COR-L47 (cell line): ENCODE results near the gene CFAP77.

Experiments used
- DNase-seq: peaks from one replicate; lab custom pipeline; 2025; lab: John Stamatoyannopoulos, UW

CFAP77 gene

DNA sequence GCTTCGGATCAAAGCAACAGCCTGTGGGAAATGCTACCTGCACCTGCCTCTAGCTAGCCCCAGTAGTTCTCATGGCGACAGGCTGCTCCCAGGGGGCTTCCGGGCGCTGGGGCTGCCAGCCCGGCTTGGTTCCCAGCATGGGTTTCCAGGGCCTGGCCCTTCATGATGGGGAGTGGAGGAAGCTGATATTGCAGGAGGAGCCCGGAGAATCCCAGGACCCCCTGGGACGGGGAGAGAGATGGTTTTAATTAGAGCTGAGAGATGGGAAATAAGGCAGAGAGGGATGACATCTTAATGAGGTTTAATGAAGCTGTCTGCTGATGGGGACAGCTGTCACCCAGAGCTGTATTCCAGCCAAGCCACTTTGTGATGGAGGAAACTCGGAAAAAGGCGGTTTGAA is 78.6 kb downstream of the CFAP77 start:
- peak; percentile 96 for DNase-seq

DNA sequence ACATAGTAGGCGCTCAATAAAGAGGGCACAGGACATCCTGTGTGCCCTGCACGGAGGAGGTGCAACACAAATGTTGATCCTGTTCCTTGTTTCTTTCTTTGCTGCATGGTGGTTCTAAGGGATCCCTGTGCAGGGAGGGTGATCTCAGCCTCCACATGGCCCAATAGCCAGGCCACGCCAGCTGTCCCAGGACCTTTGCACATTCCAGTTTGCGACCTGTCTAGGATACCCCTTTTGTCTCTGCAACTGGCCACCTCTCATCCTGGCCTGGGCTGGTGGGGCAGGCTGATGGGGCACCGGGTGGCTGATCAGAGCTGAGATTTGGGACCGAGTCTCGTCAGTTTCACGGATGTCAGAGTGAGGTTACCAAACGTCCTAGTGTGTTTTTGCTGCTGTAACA is 79.5 kb downstream of the CFAP77 start:
- no peak for DNase-seq

GRCh38 chr9:132494857-132495256 is 84.8 kb downstream of the CFAP77 start:
- DNase-seq = no peak

- no peak for DNase-seq
Measured at GRCh38 chr9:132497731-132498130, 87.7 kb downstream of the CFAP77 start.

- no peak for DNase-seq
Measured at GRCh38 chr9:132498531-132499210, 88.7 kb downstream of the CFAP77 start.

GRCh38 chr9:132499251-132499650 is 89.2 kb downstream of the CFAP77 start:
- no peak for DNase-seq

- DNase-seq = no peak
Measured at GRCh38 chr9:132500193-132500592, 90.2 kb downstream of the CFAP77 start.

GRCh38 chr9:132502480-132502879 is 92.5 kb downstream of the CFAP77 start:
- no peak for DNase-seq

DNA sequence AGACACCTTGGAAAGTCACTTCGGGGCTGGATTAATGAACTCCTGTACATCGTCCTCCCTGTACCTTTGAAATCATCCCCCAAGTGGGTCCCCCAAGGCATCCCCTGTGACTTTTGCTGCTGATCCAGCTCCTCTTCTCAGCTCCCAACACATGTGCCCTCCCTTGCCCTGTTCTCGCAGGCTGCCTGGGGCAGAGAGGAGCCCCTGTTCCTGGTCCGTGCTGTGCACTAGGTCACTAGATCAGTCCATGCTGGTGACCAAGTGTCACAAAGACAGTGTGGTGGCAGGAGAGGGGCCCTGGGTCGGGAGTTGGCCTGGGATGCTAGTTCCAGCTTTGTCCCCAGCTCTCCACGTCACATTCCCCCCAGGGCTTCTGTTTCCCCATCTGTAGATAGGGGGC is 93.1 kb downstream of the CFAP77 start:
- no peak for DNase-seq

DNA sequence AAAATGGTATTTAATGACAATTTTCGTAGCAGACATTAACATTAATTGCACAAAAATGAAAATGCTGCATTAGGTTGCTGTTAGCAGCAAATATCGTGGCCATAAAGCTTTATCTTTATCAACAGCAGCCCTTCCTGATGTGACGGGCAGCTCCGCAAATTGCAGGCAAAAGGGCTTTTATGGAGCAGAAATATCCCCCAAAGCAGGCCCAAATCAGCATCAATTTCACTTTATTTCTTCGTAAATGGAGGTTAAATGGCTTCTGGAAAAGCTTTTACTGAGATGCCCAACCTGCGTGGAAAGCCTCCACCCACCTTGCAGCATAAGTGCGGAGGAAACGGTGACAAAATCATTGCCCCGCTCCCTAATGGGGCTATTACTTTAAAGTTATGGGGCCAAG is 94.5 kb downstream of the CFAP77 start:
- no peak for DNase-seq

DNA sequence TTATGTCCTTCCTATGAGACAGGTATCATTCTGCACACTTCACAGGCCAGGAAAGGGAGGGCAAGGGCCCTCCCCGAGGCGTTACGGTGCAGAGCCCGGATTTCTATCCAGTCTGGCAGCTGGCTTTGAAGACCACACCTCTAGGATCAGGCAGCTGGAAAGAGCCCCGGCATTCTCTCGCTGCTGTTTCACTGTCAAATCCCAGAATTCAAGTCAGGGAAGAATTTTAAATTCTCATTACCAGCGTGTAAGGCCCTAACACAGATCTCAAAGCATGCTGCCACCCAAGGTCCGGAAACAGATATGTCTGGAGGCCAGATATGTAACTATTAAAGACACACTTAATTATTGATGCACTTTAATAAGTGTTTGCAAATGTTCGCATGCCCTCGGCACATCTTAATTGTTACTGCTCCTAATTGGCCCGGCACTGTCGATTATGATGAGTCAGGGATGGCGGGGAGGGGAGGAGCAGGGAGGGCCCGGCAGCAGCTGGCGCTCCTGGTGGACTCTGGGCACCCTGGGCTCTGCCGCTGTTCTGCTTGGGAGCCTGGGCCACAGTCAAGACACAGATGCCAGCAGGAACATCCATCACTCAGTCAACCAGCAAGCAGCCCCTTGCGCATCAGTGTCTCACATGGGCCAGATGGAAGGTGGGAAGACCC is 96.1 kb downstream of the CFAP77 start:
- no peak for DNase-seq

DNA sequence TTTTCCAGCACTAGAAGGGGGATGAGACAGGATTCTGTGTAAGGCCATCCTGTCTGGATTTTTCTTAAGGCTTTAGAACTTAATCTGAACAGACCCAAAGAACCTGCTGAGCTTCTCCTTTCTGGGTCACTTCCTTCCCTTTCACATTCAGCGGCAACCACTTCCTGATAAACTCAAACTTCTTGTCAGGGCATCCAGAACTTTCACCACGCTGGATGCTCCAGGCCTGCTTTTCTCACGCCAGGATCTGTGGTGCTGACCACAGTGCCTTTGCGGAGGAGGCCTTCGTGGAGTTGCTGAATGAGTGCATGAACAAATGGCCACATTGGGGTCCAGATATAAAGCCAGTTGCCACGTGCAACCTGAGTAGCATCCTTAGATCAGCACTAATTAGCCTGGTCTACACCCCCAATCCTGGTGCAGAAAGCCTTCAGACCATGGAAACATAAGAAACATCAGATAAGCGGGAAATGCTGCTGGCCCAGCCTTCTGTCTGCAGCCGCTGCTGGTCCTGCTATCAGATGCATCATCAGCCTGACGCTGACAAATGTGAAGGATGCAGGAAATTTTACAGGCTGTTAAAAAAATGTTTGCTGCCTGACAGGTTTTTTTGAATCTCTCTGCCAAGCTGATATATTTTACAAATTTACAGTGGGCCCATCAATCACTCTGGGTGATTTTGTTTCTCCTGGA is 97.1 kb downstream of the CFAP77 start:
- no peak for DNase-seq

DNA sequence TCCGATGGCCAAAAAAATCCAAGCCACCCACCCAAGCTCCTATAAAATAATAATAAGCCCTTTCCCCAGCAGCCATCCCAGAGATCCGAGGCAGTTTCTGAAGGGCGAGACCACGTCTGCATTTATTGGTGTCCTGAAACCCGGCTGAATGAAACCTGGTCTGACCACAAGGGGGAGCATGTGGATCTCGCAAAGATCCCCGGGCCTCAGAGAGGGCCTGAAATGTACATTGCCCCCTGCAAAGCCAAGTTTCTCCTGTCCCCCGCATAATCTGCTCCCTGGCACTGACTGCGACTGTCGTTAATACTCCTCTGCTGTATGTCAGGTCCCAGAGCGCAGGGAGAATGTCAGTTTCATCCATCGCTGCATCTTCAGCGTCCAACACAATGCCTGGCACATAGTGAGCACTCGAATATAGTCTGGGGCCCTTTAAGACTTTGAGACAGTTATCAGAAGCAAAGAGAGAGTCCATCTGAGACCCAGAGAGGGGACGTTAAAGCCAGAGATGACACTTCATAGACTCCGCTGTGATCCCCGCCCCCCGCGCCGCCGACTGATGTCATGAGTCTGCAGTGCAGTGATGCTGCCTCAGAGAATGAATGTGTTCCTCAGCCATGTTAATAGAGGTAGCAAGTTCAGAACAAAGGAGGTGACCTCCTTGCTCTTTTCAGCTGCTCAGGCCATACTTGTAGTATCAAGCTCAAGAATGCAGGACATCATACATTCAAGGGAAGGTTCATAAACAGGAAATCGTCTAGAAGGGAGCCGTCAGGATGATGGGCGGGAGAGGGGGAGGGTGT is 97.9 kb downstream of the CFAP77 start:
- peak; percentile 77 for DNase-seq

- DNase-seq = no peak
Measured at GRCh38 chr9:132509928-132510874, 100.2 kb downstream of the CFAP77 start.

GRCh38 chr9:132511191-132511999 is 101.4 kb downstream of the CFAP77 start:
- DNase-seq = no peak

GRCh38 chr9:132513416-132513815 is 103.4 kb downstream of the CFAP77 start:
- no peak for DNase-seq

DNA sequence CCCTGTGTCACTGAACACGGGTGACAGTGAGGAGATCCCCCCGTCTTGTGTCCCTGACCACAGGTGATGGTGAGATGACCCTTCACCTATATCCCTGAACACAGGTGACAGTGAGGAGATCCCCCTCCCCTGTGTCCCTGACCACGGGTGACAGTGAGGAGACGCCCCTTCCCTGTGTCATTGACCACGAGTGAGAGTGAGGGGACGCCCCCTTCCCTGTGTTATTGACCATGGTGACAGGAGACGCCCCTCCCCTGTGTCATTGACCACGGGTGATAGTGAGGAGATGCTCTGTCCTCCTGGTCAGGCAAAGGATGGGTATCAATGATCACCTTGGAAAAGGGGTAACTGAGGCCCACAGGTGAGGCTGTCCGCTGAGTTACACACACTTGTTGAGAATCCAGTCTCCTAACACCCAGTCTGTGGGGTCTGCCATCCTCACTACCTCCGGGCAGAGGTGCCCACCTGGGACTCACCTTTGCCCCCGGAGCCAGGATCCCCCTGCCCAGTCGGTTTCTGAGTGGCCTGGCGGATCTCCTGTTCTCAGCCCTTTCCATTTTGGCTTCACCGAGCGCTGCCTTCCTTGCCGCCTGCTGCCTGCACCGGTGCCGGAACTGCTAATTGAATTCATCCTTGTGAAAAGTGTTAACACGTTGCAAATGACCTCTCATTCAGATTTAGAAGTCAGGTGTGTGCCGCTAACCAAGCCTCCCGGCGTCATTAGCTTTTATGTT is 104.2 kb downstream of the CFAP77 start:
- no peak for DNase-seq

GRCh38 chr9:132514821-132515220 is 104.8 kb downstream of the CFAP77 start:
- no peak for DNase-seq

- DNase-seq = no peak
Measured at GRCh38 chr9:132516301-132516700, 106.3 kb downstream of the CFAP77 start.

GRCh38 chr9:132516911-132517310 is 106.9 kb downstream of the CFAP77 start:
- no peak for DNase-seq
